ENCODE measurements around the gene MPP2.
"Not testable (repeated sequence)": the region's sequence is repeated elsewhere in the genome, so short reads cannot be mapped to it uniquely, and the experiment has no call there.

MPP2 gene

DNA sequence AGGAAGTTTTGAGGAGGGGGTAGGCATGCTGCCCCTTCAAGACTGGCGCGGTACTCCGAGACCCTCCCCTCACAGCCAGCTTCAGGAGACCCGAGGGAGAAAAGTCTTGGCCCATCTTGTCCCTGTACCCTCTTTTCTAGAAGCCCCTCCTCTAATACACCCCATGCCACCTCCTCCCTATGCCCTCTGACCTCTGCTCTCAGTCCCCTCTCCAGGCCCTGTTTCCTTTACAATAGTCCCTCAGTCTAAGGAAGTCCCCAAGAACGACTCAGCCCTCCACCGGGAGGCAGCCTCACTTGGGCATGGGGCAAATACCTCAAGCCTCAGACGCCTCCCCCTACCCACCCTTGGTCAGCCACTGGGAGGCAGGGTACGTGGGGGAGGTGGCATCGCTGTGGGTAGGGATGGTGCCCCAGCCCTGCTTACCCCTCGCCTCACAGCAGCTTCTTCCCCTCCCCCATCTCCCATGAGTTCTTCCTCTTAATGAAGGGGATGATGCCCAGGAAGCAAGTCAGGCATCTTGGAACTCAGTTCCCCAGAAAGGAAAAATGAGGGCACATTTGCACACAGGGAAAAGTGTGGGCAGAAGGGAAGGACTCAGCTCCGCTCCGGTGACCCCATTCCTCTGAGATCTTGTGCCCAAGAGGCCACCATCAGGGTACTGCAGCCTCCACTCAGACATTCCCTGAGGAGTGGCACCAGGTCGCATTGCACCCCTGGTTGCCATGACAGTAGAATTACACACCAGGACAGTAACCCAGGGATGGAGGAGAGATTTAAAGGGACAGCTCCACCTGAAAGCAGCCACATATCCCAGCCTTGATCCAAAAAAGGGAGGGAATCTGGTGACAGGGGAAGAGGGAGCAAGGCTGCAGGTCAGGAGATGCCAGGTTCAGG is 6.2 kb downstream of the MPP2 start:
- DNase-seq: no peak

GRCh38 chr17:43900183-43900857 is 7.0 kb downstream of the MPP2 start:
- DNase-seq: peak; percentile 79

DNA sequence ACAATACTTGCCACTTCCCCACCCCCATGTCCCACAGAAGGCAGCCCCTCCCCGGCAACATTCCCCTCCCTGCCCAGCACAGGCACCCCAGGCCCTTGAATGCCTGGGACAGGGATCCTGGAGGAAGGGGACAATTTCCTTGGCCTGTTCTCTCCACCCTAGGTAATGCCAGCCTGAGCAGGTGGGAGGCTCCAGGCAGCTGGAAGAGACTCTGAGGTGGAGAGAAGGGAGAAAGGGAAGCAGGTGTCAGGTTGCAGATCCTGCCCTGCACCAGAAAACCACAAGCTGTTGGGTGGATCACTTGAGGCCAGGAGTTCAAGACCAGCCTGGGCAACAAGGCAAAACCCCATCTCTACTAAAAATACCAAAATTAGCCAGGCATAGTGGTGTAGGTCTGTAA is 8.9 kb downstream of the MPP2 start:
- no peak for DNase-seq

DNA sequence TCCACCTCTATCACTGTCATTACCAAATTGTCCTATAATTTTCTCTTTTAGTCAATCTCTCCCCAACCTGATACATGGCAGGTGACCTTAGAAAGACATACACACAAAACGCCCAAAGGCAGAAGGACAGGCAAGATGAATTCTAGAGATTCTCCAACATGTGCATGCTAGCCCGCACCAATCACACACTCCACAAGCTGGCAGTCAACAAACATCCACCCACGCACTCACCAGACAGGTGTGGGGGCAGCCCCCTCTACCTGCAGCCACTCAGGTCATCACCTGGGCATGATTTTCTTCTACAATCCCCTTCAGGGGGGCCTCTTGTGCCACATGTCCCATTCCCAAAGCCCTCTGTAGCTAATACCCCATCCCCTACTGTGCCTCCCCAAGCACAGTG is 9.5 kb downstream of the MPP2 start:
- no peak for DNase-seq

GRCh38 chr17:43894494-43894893 is 12.8 kb downstream of the MPP2 start:
- not testable (repeated sequence) for DNase-seq

- DNase-seq: no peak
These were observed 14.7 kb downstream of the MPP2 start for GRCh38 chr17:43892647-43892952.

DNA sequence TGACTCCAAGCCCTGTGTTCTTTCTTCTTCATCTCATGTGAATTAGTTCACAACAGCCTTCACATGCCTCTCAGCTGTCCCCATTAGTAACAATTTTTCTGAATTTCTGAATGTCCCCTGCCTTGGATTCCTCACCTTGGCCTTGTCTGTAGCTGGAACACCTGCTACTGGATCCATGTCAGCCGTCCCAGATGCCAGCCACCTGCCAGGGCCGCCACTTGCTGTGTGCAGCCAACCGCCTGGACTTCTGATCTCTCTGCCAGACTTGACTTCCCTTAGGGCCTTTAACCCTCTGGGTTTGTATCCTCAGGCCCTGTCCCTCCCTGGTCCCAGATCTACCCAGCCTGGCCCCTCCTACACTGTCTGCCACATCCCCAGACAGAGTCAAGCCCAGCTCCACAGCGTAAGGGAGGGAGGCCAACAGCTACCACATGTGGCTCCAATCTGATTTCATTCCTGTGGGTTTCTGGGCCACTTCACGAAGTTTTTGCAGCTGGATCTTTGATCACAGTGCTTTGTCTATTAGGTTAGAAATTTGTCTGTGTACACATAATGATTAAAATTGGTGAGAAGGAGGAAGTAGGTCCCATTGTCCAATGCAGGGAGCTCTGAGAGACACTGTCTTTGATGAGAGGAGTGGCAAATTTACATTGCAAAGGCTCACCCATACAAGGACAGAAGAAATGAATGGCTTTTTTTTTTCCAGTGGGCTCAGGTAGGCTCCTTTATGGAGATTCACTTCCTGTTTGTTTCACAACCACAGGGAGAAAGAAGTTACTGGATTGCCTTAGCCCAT is 15.3 kb downstream of the MPP2 start:
- DNase-seq: no peak

DNA sequence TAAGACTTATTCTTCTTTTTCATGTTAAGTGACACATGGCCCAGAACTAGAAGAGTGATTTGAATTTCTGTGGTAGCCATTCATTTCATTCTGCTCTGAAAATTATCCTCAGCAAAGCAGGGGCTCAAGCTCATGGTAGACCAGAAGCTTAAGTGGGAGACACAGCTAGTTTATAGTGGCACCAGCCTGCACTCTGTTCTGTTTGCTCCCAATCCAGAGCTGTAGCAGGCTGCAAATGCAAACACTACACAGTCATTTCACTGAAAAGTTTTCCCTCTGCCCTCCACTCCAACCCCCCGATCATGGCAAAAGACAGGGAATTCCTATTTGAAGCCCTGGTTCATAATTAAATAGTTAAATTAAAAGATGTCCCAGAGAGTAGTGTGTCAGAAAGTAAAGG is 17.1 kb downstream of the MPP2 start:
- no peak for DNase-seq

- no peak for DNase-seq
These were observed 18.8 kb downstream of the MPP2 start for GRCh38 chr17:43888548-43888947.

- DNase-seq: no peak
These were observed 24.4 kb downstream of the MPP2 start for GRCh38 chr17:43882761-43883415.

- DNase-seq: no peak
These were observed 25.4 kb downstream of the MPP2 start for GRCh38 chr17:43881758-43882505.

- no peak for DNase-seq
These were observed 26.2 kb downstream of the MPP2 start for GRCh38 chr17:43881181-43881580.

- peak; percentile 4 for DNase-seq
These were observed 26.8 kb downstream of the MPP2 start for GRCh38 chr17:43880420-43880991.

GRCh38 chr17:43879723-43880419 is 27.5 kb downstream of the MPP2 start:
- no peak for DNase-seq

GRCh38 chr17:43878260-43879175 is 28.8 kb downstream of the MPP2 start:
- DNase-seq: peak; percentile 54

DNA sequence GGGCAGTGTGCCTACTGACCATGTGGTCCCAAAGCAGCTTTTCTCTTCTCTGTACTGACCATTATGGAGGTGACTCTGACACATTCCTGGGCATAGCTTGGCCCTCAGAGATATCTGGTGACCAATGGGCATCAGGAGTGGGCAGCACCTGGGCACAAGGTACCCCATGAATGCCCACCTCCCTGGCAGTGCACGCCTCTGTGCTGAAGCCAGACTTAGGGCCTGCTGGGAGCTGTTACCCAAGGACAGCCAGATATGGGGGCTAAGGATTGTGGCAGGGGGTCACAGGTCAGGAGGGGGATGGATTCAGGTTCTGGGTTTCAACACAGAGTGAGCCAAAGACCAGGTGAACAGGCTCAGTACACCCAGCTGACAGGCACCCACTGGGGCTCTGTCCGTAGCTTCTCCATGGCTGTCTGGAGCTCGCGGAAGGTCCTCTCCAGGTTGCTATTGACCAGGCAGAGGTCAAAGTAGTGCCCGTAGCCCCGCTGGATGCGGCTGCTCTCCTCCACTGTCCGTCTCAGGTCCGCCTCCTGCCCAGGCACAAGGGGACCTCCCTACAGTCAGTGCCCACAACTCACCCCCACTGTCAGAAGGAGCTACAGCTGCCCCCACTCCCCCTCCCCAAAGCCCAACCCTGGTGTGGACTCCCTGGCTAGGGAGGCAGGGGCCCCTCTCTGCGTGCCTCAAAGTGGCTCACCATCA is 29.7 kb downstream of the MPP2 start:
- no peak for DNase-seq

DNA sequence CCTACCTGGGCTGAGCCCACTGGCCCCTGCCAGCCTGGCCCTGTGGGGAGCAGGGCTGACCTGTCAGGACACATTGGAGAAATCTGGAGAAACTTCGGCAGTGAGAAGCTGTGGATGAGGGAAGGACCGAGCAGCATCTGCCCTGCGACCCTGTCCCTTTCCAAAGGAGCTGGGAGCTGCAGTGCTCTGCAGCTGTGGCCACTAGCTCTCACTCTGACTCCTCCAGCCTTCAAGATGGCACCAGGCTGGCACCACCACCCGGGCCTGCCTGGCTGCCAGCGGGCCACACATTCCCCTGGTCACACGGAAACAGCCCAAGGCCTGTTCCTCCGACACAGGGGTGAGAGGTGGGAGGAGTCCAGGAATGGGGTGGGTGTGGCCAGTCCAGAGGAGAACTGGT is 30.3 kb downstream of the MPP2 start:
- no peak for DNase-seq

GRCh38 chr17:43875476-43876147 is 31.7 kb downstream of the MPP2 start:
- no peak for DNase-seq

DNA sequence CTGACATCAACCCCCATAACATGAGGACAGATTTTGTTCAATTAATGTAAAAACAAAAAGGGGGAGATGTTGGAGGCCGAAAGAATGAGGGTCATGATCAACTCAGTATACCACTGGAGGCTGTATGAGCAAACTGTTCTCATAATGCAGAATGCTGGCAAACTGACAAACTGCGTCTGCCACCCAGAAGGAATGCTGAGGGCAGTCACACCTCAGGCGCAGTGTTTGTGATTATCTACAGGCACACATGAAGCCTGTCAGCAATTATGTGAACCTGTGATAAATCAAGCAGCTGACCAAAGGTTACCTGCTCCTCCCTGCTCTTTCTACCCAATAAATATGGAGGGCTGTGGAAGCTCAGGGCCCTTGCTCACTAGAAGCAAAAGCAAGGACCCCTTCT is 33.0 kb downstream of the MPP2 start:
- no peak for DNase-seq
